GM10266 (cell line): ENCODE measurements around the gene HAL.
A peak's percentile ranks its signal among the peaks of the same experiment; 100 is the strongest.

Experiments used
- DNase-seq: peaks from one replicate; pipeline ENCODE4 v3.0.0; 2012; ENCODE audit errors: extremely low spot score
- TF ChIP-seq, protein P1 (sequence below): IDR thresholded peaks from 2 replicates; pipeline ENCODE4 v1.5.1; 2012; ENCODE audit warnings: mild to moderate bottlenecking, low read depth; ENCODE audit not compliant: control insufficient read depth, insufficient read depth; ENCODE audit errors: missing control alignments

Gene HAL

DNA sequence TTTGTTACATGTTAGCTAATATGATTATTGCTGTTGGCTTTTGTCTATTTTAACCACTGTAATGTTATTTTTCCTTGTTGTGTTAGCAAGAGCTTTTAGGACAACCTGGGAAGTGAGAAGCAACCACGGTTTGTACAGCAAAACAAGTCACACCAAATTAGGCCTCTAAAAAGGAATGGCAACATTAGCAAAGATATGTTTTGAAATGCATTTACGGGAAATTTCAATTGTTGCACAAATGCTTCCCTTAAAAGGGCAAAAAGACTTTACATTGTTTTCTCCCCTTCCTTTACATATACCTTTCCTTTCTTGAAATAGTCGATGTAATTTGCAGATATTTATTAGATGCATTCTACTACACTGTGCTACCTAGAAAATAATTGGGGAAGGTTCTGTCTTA lies 43.4 kb upstream of the HAL start:
- no peak for DNase-seq
- TF ChIP-seq, protein P1, sequence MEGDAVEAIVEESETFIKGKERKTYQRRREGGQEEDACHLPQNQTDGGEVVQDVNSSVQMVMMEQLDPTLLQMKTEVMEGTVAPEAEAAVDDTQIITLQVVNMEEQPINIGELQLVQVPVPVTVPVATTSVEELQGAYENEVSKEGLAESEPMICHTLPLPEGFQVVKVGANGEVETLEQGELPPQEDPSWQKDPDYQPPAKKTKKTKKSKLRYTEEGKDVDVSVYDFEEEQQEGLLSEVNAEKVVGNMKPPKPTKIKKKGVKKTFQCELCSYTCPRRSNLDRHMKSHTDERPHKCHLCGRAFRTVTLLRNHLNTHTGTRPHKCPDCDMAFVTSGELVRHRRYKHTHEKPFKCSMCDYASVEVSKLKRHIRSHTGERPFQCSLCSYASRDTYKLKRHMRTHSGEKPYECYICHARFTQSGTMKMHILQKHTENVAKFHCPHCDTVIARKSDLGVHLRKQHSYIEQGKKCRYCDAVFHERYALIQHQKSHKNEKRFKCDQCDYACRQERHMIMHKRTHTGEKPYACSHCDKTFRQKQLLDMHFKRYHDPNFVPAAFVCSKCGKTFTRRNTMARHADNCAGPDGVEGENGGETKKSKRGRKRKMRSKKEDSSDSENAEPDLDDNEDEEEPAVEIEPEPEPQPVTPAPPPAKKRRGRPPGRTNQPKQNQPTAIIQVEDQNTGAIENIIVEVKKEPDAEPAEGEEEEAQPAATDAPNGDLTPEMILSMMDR = no peak

DNA sequence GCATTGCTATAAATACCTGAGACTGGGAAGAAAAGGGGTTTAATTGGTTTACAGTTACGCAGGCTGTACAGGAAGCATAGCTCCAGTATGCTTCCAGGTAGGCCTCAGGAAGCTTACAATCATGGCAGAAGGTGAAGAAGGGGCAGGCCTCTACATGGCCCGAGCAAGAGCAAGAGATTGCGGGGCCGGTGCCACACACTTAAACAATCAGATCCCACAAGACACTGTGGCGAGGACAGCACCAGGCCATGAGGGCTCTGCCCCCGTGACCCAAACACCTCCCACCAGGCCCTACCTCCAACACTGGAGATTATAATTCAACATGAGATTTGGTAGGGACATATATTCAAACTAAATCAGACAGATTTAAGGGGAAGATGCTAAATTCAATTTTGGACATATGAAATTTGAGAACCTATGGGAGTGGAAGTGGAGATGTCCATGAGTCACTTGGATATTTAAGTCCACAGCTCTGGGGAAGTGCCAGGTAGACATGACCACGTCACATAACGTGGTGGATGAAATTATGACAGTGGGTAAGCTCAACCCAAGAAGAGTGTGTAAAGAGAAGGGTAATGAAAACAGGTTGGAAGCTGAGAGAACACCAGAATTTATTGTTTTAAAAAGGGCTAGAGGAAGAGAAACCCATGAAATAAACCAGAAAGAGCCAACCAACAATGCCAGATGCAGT lies 40.8 kb upstream of the HAL start:
- no peak for DNase-seq
- TF ChIP-seq, protein P1 = no peak

DNA sequence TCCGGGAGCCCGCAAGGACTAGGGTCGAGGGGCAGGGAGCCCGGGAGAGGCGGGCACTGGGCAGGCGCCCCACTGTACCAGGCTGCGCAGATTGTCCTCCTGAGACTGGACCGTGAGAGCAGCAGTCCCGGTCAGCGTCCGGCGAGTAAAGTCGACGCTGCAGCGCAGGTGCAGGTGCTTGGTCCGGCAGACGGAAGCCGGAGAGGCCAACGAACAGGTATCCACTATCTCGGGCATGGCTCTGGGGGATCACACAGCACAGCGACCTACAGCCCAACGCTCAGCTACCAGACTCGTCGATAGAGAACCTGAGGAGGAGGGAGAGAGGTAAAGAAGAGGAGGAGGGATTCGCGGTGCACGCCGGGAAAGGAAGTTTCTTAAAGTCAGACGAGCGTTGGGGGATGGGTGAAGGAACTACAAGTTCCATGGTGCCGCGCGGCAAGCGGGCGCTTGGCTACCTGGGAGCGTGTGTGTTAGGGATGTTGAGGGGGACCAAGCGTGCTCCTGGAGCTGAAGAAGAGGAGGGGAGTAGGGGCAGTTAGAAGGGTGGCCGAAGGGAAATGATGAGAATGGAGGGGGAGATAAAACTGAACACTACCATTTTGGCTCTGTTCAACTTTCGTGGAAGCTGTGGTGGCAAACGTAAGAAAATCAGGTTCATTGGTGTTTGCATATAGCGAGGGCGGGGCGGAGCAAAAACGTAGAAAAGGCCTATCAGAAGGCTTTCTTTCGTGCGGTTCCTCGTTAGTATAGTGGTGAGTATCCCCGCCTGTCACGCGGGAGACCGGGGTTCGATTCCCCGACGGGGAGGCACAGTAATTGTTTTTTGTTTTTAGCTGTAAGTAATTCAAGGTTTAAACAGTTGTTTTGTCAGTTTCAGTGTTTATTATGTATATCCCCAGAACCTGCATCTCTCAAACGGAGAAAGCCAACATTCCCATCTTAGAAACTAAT lies 39.4 kb upstream of the HAL start, which contains the start of gene LTA4H:
Gene LTA4H, minus strand, starts transcription at position 305 of the 954 bp plus-strand sequence. Its CDS starts 68 bp downstream, at position 237.
- TF ChIP-seq, protein P1 = no peak

DNA sequence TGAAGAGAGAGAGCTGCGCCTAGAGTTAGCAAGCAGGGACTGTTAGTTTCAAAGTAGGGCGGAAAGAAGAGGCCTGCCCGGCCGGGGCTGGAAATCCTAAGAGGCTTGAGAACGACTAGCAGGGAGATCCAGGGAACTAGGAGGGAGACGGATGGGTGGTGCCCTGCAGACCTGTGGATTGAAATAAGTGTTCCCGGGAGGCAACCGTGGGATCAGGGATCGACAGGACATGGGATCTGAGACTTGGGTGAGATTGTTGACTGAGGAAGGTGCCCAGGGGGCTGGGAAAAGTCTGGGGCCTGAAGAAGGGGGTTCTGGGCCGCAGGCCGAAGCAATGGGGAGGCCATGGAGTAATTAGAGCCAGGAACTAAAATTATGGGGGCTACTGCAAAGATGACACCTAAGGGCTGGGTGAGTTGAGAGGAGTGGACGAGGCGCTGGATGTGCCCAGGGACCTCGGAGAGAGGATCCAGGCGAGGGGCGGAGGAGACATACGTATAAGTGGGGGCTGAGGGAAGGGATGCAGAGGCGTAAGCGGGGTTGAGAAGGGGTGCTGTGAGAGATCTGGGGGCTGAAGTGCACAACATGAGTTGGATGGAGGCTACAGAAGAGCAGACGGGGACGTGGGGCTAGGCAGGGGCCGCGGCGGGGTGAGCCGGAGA lies 38.6 kb upstream of the HAL start:
- TF ChIP-seq, protein P1 = no peak
- peak; percentile 14 for DNase-seq

More for the DNA sequence above, 39.4 kb upstream of the HAL start, which contains the start of gene LTA4H:
- DNase-seq = peak; percentile 88

DNA sequence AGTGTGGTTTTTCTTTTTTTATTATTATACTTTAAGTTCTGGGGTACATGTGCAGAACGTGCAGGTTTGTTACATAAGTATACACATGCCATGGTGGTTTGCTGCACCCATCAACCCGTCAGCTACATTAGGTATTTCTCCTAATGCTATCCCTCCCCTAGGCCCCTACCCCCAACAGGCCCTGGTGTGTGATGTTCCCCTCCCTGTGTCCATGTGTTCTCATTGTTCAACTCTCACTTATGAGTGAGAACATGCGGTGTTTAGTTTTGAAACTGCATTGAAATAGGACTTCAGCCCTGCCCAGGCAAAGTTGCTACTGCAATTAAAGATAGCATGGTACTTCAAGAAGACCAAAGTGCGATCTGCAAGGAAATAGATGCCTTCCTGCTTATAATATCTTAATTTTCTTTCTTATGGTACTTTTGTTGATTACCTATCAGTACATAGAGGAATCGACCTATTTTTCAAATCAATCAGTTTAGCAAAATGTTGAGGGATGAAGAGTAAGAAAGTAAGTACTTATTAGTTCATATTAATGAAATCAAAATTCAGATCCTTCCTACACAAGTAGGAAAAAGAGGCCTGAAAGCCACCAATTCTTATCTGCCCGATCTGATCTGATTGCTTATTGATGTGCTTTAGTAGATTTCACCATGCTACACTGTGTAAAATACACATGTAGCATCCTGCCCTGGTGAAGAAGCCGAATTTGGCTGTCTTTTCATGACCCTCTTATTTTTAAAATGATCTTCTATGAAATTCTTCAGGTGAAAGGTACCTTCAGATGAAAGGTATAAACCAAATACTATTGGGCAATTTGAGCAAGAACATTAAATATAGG lies 37.6 kb upstream of the HAL start:
- DNase-seq = no peak
- TF ChIP-seq, protein P1 = no peak

DNA sequence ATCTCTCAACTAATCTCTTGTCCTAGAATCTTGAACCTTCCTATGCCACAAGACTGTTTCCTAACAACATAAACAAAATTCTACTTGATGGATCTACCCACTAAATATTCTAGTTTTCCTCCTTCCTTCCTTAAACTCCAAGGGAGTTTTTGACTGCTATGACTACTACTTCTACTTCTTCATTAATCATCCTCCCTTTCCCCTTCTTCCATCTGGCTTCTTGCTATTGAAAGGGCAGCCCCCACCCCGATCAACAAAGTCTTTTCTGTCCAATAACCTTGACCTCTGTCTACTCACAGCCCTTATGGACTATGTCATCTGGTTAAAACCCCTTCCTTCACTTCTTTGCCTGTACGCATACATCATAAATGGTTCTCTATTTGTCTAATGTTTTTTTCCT lies 33.7 kb upstream of the HAL start:
- TF ChIP-seq, protein P1 = no peak
- no peak for DNase-seq
